22Rv1 (cell line): Measurements from ENCODE around the gene GAREM2.

Experiments
- ZFX ChIP-seq: fragments of 450-650 bp; IDR thresholded peaks from 2 replicates; pipeline ENCODE4 v1.6.1; 2017; ENCODE audit warnings: antibody characterized with exemption, borderline replicate concordance
- TF ChIP-seq, protein P1 (sequence below): fragments of 450-650 bp; IDR thresholded peaks from 2 replicates; pipeline ENCODE4 v1.5.1; 2017; ENCODE audit warnings: mild to moderate bottlenecking

DNA sequence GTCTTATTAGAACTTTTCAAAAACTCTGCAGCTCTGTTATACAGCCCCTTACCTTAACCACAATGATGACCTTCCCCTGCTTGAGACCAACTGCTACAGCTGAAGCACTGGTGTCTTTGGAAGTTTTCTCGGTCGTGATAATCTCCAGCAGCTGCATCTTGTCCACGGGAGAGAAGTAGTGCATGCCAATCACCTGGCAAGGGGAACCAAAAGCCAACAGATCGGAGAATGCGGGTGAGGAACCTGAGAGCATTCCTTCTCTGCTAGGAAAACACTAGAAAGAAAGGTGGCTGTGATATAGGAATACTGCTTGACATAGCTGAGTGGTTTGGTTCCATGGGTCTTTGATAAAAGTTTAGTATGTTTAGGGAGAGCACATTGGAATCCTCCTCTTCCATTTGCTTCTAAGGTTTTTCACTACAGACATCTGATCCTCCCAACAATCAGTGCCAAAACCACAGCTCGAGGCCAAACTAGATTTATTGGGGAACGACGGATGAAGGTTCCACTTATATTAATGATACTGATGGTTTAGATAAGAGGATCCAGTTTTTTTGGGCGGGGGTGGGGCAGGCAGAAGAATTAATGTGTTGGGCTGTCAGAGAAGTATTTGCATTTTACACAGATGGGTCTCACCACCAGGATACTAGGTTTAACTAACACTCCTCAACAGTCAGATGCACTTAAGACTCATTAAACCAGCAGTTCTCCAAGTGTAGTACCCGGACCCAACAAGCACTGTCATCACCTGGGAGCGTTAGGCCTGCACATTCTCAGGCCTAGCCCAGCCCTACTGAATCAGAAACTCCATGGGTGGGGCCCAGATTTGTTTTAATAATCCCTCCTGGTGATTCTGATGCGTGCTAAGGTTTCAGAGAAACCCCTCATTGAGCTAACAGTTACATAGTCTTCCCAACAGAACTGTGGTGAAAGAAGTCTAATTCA lies 22.4 kb downstream of the GAREM2 start:
- TF ChIP-seq, protein P1, sequence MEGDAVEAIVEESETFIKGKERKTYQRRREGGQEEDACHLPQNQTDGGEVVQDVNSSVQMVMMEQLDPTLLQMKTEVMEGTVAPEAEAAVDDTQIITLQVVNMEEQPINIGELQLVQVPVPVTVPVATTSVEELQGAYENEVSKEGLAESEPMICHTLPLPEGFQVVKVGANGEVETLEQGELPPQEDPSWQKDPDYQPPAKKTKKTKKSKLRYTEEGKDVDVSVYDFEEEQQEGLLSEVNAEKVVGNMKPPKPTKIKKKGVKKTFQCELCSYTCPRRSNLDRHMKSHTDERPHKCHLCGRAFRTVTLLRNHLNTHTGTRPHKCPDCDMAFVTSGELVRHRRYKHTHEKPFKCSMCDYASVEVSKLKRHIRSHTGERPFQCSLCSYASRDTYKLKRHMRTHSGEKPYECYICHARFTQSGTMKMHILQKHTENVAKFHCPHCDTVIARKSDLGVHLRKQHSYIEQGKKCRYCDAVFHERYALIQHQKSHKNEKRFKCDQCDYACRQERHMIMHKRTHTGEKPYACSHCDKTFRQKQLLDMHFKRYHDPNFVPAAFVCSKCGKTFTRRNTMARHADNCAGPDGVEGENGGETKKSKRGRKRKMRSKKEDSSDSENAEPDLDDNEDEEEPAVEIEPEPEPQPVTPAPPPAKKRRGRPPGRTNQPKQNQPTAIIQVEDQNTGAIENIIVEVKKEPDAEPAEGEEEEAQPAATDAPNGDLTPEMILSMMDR, result no peak
- TF ChIP-seq ZFX, result no peak
